GM12865 (cell line): ENCODE results near the gene ARG1.

Experiments used
- DNase-seq: peaks from one replicate; pipeline ENCODE4 v3.0.0; 2010; ENCODE audit warnings: low read depth
- H3K4me3 ChIP-seq: 2 replicates; pipeline ENCODE4 v1.5.1; 2011; ENCODE audit warnings: mild to moderate bottlenecking, low read depth, low read length, control low read depth
- CTCF ChIP-seq: IDR thresholded peaks from 2 replicates; pipeline ENCODE4 v1.5.1; 2011; ENCODE audit warnings: low read length, control low read depth, low read depth, inconsistent platforms; ENCODE audit not compliant: insufficient read depth; ENCODE audit errors: missing control alignments

ARG1 gene

GRCh38 chr6:131561925-131562707 lies 10.9 kb upstream of the ARG1 start:
- DNase-seq = no peak
- no peak overlapping the region for H3K4me3 ChIP-seq
- no peak for TF ChIP-seq CTCF

- no peak for TF ChIP-seq CTCF
- no peak for DNase-seq
- no peak overlapping the region for H3K4me3 ChIP-seq
Observed at GRCh38 chr6:131565056-131565455, 8.0 kb upstream of the ARG1 start.

GRCh38 chr6:131568726-131569125 lies 4.3 kb upstream of the ARG1 start:
- no peak for TF ChIP-seq CTCF
- no peak overlapping the region for H3K4me3 ChIP-seq
- DNase-seq = no peak

GRCh38 chr6:131574133-131574532 lies 1.1 kb downstream of the ARG1 start:
- no peak for TF ChIP-seq CTCF
- no peak for DNase-seq
- H3K4me3 ChIP-seq = no peak overlapping the region

- no peak for TF ChIP-seq CTCF
- DNase-seq = no peak
- no peak overlapping the region for H3K4me3 ChIP-seq
Observed at GRCh38 chr6:131574686-131575085, 1.7 kb downstream of the ARG1 start.

- no peak for TF ChIP-seq CTCF
- DNase-seq = no peak
- no peak overlapping the region for H3K4me3 ChIP-seq
Observed at GRCh38 chr6:131575834-131576478, 2.9 kb downstream of the ARG1 start.
